Activated CD8-positive, alpha-beta memory T cell treated with anti-CD3 and anti-CD28 coated beads, Interleukin-2, amount 50 U/mL, for 24 hours (primary cell): Measurements from ENCODE around the gene FBXW4.
"Not testable (repeated sequence)": the region's sequence is repeated elsewhere in the genome, so short reads cannot be mapped to it uniquely, and the experiment has no call there.

ENCODE experiments used
- DNase-seq: peaks from one replicate; pipeline ENCODE4 v3.0.0-alpha.2; 2020; ENCODE audit errors: extremely low read depth

Gene FBXW4

GRCh38 chr10:101617824-101618568, 77.0 kb downstream of the FBXW4 start:
- no peak for DNase-seq

- no peak for DNase-seq
These were observed 77.7 kb downstream of the FBXW4 start for GRCh38 chr10:101617102-101617823.

- no peak for DNase-seq
These were observed 78.4 kb downstream of the FBXW4 start for GRCh38 chr10:101616415-101617101.

GRCh38 chr10:101615525-101616116, 79.3 kb downstream of the FBXW4 start:
- no peak for DNase-seq

GRCh38 chr10:101614663-101615524, 80.1 kb downstream of the FBXW4 start:
- no peak for DNase-seq

GRCh38 chr10:101613646-101614045, 81.3 kb downstream of the FBXW4 start:
- DNase-seq, result no peak

GRCh38 chr10:101612872-101613271, 82.1 kb downstream of the FBXW4 start:
- DNase-seq, result no peak

- DNase-seq, result no peak
These were observed 82.9 kb downstream of the FBXW4 start for GRCh38 chr10:101612086-101612485.

GRCh38 chr10:101611096-101611905, 83.7 kb downstream of the FBXW4 start:
- no peak for DNase-seq

GRCh38 chr10:101609481-101609880, 85.5 kb downstream of the FBXW4 start:
- no peak for DNase-seq

- DNase-seq, result no peak
These were observed 87.8 kb downstream of the FBXW4 start for GRCh38 chr10:101607124-101607523.

GRCh38 chr10:101602761-101603398, 92.1 kb downstream of the FBXW4 start:
- DNase-seq, result peak; percentile 14

- DNase-seq, result no peak
These were observed 93.4 kb downstream of the FBXW4 start for GRCh38 chr10:101601541-101601940.

- no peak for DNase-seq
These were observed 97.7 kb downstream of the FBXW4 start for GRCh38 chr10:101597091-101597900.

GRCh38 chr10:101595591-101596433, 99.2 kb downstream of the FBXW4 start:
- no peak for DNase-seq

- DNase-seq, result not testable (repeated sequence)
These were observed 101.6 kb downstream of the FBXW4 start for GRCh38 chr10:101593331-101593730.

- no peak for DNase-seq
These were observed 106.1 kb downstream of the FBXW4 start for GRCh38 chr10:101588879-101589278.
